ENCODE results near the gene HS3ST5.
"Not testable (repeated sequence)": the region's sequence is repeated elsewhere in the genome, so short reads cannot be mapped to it uniquely, and the experiment has no call there.

DNA sequence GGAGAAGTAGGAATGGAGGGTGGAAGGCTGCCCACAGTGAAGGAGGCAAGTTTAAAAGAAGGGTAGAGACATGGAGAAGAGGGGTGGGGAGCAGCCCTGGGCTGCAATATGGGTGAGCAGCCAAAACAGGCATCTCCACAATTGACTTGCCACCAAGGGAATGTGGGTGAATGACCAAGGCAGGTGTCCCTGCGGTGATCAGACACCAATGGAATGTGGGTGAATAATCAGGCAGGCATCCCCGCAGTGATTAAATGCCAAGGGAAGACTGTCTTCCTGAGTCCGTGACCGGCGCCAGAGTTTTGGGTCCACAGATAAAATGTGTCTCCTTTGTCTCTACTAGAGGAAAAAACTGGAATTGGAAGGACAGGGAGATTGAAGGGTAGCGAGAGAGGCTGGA is 325.7 kb downstream of the HS3ST5 start:
- TF ChIP-seq, protein P1, sequence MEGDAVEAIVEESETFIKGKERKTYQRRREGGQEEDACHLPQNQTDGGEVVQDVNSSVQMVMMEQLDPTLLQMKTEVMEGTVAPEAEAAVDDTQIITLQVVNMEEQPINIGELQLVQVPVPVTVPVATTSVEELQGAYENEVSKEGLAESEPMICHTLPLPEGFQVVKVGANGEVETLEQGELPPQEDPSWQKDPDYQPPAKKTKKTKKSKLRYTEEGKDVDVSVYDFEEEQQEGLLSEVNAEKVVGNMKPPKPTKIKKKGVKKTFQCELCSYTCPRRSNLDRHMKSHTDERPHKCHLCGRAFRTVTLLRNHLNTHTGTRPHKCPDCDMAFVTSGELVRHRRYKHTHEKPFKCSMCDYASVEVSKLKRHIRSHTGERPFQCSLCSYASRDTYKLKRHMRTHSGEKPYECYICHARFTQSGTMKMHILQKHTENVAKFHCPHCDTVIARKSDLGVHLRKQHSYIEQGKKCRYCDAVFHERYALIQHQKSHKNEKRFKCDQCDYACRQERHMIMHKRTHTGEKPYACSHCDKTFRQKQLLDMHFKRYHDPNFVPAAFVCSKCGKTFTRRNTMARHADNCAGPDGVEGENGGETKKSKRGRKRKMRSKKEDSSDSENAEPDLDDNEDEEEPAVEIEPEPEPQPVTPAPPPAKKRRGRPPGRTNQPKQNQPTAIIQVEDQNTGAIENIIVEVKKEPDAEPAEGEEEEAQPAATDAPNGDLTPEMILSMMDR (IDR thresholded peaks at IDR 0.05) = not testable (repeated sequence)
- not testable (repeated sequence) for TF ChIP-seq POLR2A (IDR thresholded peaks at IDR 0.05)
